ENCODE measurements around the gene THAP11.

THAP11 gene

DNA sequence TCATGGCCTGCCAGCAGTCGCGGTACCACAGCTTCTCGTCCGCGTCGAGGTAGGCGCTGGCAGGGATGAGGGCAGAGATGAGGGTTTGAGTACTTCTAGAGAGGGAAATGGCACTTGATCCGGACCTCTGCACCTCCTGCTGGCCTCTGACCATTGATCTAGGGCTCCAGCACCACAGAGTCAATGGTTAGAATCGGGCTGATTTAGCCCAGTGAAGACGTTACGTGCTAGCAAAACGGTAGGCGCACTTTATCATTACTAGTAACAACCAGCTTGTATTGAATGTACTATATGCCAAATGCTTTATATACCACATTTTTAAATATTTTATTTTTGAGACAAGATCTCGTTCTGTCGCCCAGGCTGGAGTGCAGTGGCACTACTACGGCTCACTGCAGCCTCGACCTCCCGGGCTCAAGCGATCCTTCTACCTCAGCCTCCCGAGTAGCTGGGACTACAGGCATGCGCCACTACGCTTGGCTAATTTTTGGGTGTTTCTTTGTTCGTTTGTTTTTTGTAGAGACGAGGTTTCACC lies 34.9 kb upstream of the THAP11 start:
- Histone ChIP-seq H2AFZ (ENCODE audit: low read length) (peak overlapping the region; percentile 86), H3K4me3 (ENCODE audit: low read length, poor library complexity, severe bottlenecking) (peak overlapping the region; percentile 93), H3K4me1 (ENCODE audit: insufficient read depth, low read length, poor library complexity, severe bottlenecking) (peaks cover 34% of the 10 kb centered on the region), H3K79me2 (ENCODE audit: insufficient read depth, low read length) (peaks cover 40% of the 10 kb centered on the region), H3K9ac (ENCODE audit: low read depth, low read length, poor library complexity, severe bottlenecking) (no peak overlapping the region), H3K27me3 (ENCODE audit: insufficient read depth, low read length, poor library complexity, severe bottlenecking) (no peaks in the 10 kb centered on the region), H4K20me1 (ENCODE audit: insufficient read depth, low read length, poor library complexity, severe bottlenecking) (peaks cover 28% of the 10 kb centered on the region), H3K9me3 (ENCODE audit: insufficient read depth, low read depth, low read length) (no peaks in the 10 kb centered on the region), H3F3A (ENCODE audit: low read depth) (no peaks in the 10 kb centered on the region), H3K4me2 (ENCODE audit: low read depth, low read length, poor library complexity, severe bottlenecking) (peak overlapping the region; percentile 86), H3K9me2 (replicated peaks; ENCODE audit: low read depth, low read length) (no peaks in the 10 kb centered on the region), H3K36me3 (ENCODE audit: insufficient read depth, low read length) (no peaks in the 10 kb centered on the region)
- no peak for TF ChIP-seq CTCF (conservative IDR thresholded peaks at IDR 0.05; ENCODE audit: low read length)
- no peak for TF ChIP-seq EZH2phosphoT487 (IDR thresholded peaks at IDR 0.05; ENCODE audit: borderline replicate concordance)

DNA sequence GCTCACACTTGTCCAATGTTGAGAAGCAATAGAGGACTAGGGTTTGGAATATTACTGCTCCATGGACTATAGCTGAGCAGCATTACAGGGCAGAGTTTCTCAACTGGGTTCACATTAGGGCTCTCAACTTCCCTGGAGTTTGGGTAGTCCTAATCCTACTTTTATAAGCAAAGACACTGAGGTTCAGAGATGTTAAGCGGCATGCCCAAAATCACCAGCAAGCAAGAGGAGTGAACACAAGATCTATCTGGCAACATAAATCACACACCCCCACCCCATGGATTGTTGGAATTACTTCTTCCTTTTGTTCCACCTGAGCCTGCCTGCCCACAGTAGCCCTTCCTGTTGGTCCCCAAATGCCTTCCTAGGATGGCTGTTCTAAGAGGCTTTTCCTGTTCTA lies 30.2 kb upstream of the THAP11 start:
- Histone ChIP-seq H3K79me2 (ENCODE audit: insufficient read depth, low read length) (no peaks in the 10 kb centered on the region), H2AFZ (ENCODE audit: low read length) (no peak overlapping the region), H3K36me3 (ENCODE audit: insufficient read depth, low read length) (no peaks in the 10 kb centered on the region), H3K4me3 (ENCODE audit: low read length, poor library complexity, severe bottlenecking) (no peak overlapping the region), H3K4me1 (ENCODE audit: insufficient read depth, low read length, poor library complexity, severe bottlenecking) (peaks cover 6% of the 10 kb centered on the region), H3K4me2 (ENCODE audit: low read depth, low read length, poor library complexity, severe bottlenecking) (no peak overlapping the region), H3K27me3 (ENCODE audit: insufficient read depth, low read length, poor library complexity, severe bottlenecking) (no peaks in the 10 kb centered on the region), H3K9me2 (replicated peaks; ENCODE audit: low read depth, low read length) (no peaks in the 10 kb centered on the region), H3F3A (ENCODE audit: low read depth) (no peaks in the 10 kb centered on the region), H4K20me1 (ENCODE audit: insufficient read depth, low read length, poor library complexity, severe bottlenecking) (no peaks in the 10 kb centered on the region), H3K9ac (ENCODE audit: low read depth, low read length, poor library complexity, severe bottlenecking) (no peak overlapping the region), H3K9me3 (ENCODE audit: insufficient read depth, low read depth, low read length) (no peaks in the 10 kb centered on the region)
- TF ChIP-seq CTCF (conservative IDR thresholded peaks at IDR 0.05; ENCODE audit: low read length) = no peak
- no peak for TF ChIP-seq EZH2phosphoT487 (IDR thresholded peaks at IDR 0.05; ENCODE audit: borderline replicate concordance)

DNA sequence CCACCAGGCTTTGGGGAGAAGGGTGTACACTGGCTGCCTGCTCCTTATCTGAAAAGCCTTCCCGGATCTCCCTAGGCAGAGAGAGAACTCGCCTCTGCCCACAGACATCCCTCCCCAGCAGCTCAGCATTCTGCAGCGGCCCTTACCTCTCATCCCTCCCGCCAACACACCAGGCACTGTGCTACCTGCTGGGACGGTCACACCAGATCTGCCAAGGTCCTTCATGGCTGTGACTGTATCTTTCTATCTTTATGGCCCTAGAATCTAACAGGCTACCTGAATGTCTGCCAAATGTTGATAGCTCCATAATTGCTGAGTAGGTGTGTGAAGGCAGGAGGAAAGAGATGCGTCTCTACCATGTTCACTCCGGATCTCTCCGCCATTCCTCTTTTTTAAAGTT lies 27.6 kb upstream of the THAP11 start:
- H3K4me2 ChIP-seq (ENCODE audit: low read depth, low read length, poor library complexity, severe bottlenecking) = no peak overlapping the region
- no peak overlapping the region for H3K9ac ChIP-seq (ENCODE audit: low read depth, low read length, poor library complexity, severe bottlenecking)
- no peak overlapping the region for H3K4me3 ChIP-seq (ENCODE audit: low read length, poor library complexity, severe bottlenecking)
- TF ChIP-seq EZH2phosphoT487 (IDR thresholded peaks at IDR 0.05; ENCODE audit: borderline replicate concordance) = no peak
- TF ChIP-seq CTCF (conservative IDR thresholded peaks at IDR 0.05; ENCODE audit: low read length) = no peak
- H3K79me2 ChIP-seq (ENCODE audit: insufficient read depth, low read length) = no peaks in the 10 kb centered on the region
- H3K27me3 ChIP-seq (ENCODE audit: insufficient read depth, low read length, poor library complexity, severe bottlenecking) = no peaks in the 10 kb centered on the region
- no peaks in the 10 kb centered on the region for H4K20me1 ChIP-seq (ENCODE audit: insufficient read depth, low read length, poor library complexity, severe bottlenecking)
- no peaks in the 10 kb centered on the region for H3K9me2 ChIP-seq (replicated peaks; ENCODE audit: low read depth, low read length)
- H3K4me1 ChIP-seq (ENCODE audit: insufficient read depth, low read length, poor library complexity, severe bottlenecking) = no peaks in the 10 kb centered on the region
- H3F3A ChIP-seq (ENCODE audit: low read depth) = no peaks in the 10 kb centered on the region
- H3K36me3 ChIP-seq (ENCODE audit: insufficient read depth, low read length) = no peaks in the 10 kb centered on the region
- H2AFZ ChIP-seq (ENCODE audit: low read length) = no peak overlapping the region
- H3K9me3 ChIP-seq (ENCODE audit: insufficient read depth, low read depth, low read length) = no peaks in the 10 kb centered on the region

Measured in Loucy (cell line).